Heart left ventricle (tissue), 16 donors: ENCODE results near the gene MAP1B. TPM values are rescaled to one million over a fixed set of nuclear protein-coding genes. Genes with fewer than 3 reads are reported as not detected.

Experiments used
- ATAC-seq, 4 donors: fragments of 200-7000 bp; cut with Tn5 transposase; one replicate each; pipeline ENCODE4 v1.9.1; 2020 to 2022; ENCODE audit warnings: moderate library complexity in 4 of 4, mild to moderate bottlenecking in 3 of 4, moderate number of reproducible peaks in 1 of 4
- DNase-seq, 5 donors: peaks; one replicate each; pipeline ENCODE4 v3.0.0-alpha.2; 2020
- H3K27ac ChIP-seq, 12 donors: fragments of 200-600 bp; sonication (generic) in 4 of 12; one replicate each; pipeline versions ENCODE4 v1.5.0 to v1.8.0; 2016 to 2022; ENCODE audit warnings: mild to moderate bottlenecking in 2 of 12
- H3K27me3 ChIP-seq, 9 donors: fragments of 200-600 bp; sonication (generic) in 2 of 9; one replicate each; pipeline versions ENCODE4 v1.5.1 to v1.8.0; 2016 to 2022; ENCODE audit warnings: mild to moderate bottlenecking in 3 of 9
- H3K36me3 ChIP-seq, 9 donors: fragments of 200-600 bp; sonication (generic) in 2 of 9; one replicate each; pipeline versions ENCODE4 v1.5.0 to v1.8.0; 2018 to 2022; ENCODE audit warnings: mild to moderate bottlenecking in 2 of 9
- H3K4me1 ChIP-seq, 12 donors: fragments of 200-600 bp; sonication (generic) in 4 of 12; one replicate each; pipeline versions ENCODE4 v1.5.0 to v1.8.0; 2016 to 2022; ENCODE audit warnings: mild to moderate bottlenecking in 3 of 12
- H3K4me3 ChIP-seq, 12 donors: fragments of 200-600 bp; sonication (generic) in 4 of 12; one replicate each; pipeline versions ENCODE4 v1.5.0 to v1.8.0; 2017 to 2022; ENCODE audit warnings: mild to moderate bottlenecking in 9 of 12, moderate library complexity in 4 of 12
- H3K9me3 ChIP-seq, 12 donors: fragments of 200-600 bp; sonication (generic) in 4 of 12; one replicate each; pipeline versions ENCODE4 v1.5.0 to v1.8.0; 2016 to 2022; ENCODE audit warnings: mild to moderate bottlenecking in 1 of 12
- POLR2A ChIP-seq, 2 donors: fragments of 450-650 bp; IDR thresholded peaks; one replicate each; pipeline ENCODE4 v1.6.1; 2017; ENCODE audit warnings: antibody characterized with exemption in 2 of 2, mild to moderate bottlenecking in 2 of 2, moderate library complexity in 2 of 2
- WGBS, 4 donors: extraction: QIAGEN DNeasy Blood & Tissue Kit in 2 of 4; methylation state at CpG; one replicate each; pipeline versions ENCODE4 v1.1.5 to v1.1.7; 2013 to 2018; 5-methylcytosine and 5-hydroxymethylcytosine counted together
- intact Hi-C, 10 donors: fragments of 100-400 bp; cut with DNase I; formaldehyde crosslinking; loops; one replicate each; pipeline versions ENCODE4 v1.11.1 to v1.14.2; 2022
- polyA plus RNA-seq, 2 donors: library from polyadenylated mRNA; stranded (reverse); fragments of 200-250 nt; gene quantifications; one replicate each; pipeline ENCODE4 v1.2.3, GENCODE V29; 2013
- total RNA-seq, 9 donors: library from RNA; depleted of rRNA in 2 of 9; stranded (reverse); fragments of >200 nt in 2 of 9; fragmentation: NEBNext Ultra II Directional in 3 of 9; extraction: Animal tissue kit (Norgen Biotek cat#: 25700) in 3 of 9; gene quantifications; one replicate each; pipeline versions ENCODE4 v1.1.0 to v1.2.4, GENCODE V29; 2016 to 2023
- TF ChIP-seq, protein P1 (sequence below), 12 donors: fragments of 200-600 bp; sonication (generic) in 4 of 12; IDR thresholded peaks; one replicate each; pipeline versions ENCODE4 v1.5.0 to v1.8.0; 2018 to 2022; ENCODE audit warnings: antibody characterized with exemption in 12 of 12, mild to moderate bottlenecking in 5 of 12
- donor health status: ischemic (EF 13 %, LVEDD 7.1; RV severe dilation, severe dysfunction).
- donor health status: healthy with polysubstance abuse.
- donor health status: DM: no; HTN: yes; CAD: no.
- donor health status: DM: no; HTN: no; CAD: no.
- donor health status: ischemic (EF 25% LVEDD 6.9; RV normal size, moderate dysfunction).
- donor health status: ischemic (EF 25% LVEDD 5.7; RV mildly dilated, moderate dysfunction).
- donor health status: healthy.
- donor health status: DM: yes; HTN: yes; CAD: no.
- donor health status: ischemic (EF 35%, LVEDD 5.7; RV mildly dilated, moderate dysfunction).
- donor health status: nonischemic (EF 11% LVEDD 7.7; RV severe dilation, severe dysfunction).
- donor health status: DM: yes; HTN: yes; CAD: no.
- donor health status: PGD.
- donor health status: ischemic (EF 29% LVEDD 5.4; RV normal size, mild dysfunction).
- donor health status: nonischemic (EF 23%, LVEDD 6.1; RV moderate dilation, normal function).

The MAP1B gene
- total and polyA plus RNA-seq, 11 donors: 10.1 to 603 (median 133) TPM

DNA sequence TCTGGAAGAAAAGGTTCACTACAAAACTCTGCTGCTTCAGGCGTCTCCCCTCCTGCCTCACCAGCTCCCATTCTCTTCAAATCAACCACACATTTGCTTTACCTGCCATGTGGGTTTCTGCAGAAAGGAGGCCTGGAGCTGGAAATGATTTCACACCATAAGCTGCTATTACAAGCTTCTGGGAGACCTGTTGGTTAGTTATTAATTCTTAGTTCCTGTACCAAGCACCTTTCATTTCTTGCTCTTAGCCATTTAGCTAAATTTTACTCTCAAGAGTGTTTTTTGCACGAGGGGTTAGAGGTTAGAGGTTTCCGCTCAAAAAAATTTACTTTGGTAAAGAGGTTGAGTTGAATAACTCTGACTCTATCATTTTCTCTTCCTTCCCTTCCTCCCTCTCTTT lies 70.3 kb downstream of the MAP1B start:
- intact Hi-C loops: no loop called here
- Histone ChIP-seq H3K9me3 (no peaks in the 10 kb centered on the region), H3K4me1 (peaks cover 0 to 13% (median 8%) of the 10 kb centered on the region in 12 donors), H3K36me3 (peaks cover 0 to 11% (median 0%) of the 10 kb centered on the region in 9 donors), H3K27ac (no peak overlapping the region), H3K27me3 (no peaks in the 10 kb centered on the region), H3K4me3 (no peak overlapping the region)
- TF ChIP-seq, protein P1, sequence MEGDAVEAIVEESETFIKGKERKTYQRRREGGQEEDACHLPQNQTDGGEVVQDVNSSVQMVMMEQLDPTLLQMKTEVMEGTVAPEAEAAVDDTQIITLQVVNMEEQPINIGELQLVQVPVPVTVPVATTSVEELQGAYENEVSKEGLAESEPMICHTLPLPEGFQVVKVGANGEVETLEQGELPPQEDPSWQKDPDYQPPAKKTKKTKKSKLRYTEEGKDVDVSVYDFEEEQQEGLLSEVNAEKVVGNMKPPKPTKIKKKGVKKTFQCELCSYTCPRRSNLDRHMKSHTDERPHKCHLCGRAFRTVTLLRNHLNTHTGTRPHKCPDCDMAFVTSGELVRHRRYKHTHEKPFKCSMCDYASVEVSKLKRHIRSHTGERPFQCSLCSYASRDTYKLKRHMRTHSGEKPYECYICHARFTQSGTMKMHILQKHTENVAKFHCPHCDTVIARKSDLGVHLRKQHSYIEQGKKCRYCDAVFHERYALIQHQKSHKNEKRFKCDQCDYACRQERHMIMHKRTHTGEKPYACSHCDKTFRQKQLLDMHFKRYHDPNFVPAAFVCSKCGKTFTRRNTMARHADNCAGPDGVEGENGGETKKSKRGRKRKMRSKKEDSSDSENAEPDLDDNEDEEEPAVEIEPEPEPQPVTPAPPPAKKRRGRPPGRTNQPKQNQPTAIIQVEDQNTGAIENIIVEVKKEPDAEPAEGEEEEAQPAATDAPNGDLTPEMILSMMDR (IDR thresholded peaks at IDR 0.05): no peak
- TF ChIP-seq POLR2A (IDR thresholded peaks at IDR 0.05): no peak
- 91 to 96% (median 95%) methylated on average over 3 of the region's 3 CpGs for WGBS, 4 donors
- DNase-seq (no peak), ATAC-seq (no peak)

- no peaks in the 10 kb centered on the region for H3K9me3 ChIP-seq
- H3K36me3 ChIP-seq: peaks cover 0 to 17% (median 6%) of the 10 kb centered on the region in 9 donors
- no peaks in the 10 kb centered on the region for H3K27me3 ChIP-seq
- DNase-seq: peak; percentile 57 to 74 (median 66)
- WGBS, 4 donors: 66 to 78% (median 74%) methylated on average over 27 to 29 of the region's 29 CpGs
- peak overlapping the region in 10 of 12 donors; percentile 29 to 73 (median 51) for H3K27ac ChIP-seq
- intact Hi-C loops: no loop called here
- peak overlapping the region in 8 of 12 donors; percentile 10 to 44 (median 26) for H3K4me3 ChIP-seq
- H3K4me1 ChIP-seq: peaks cover 0 to 13% (median 8%) of the 10 kb centered on the region in 12 donors
- TF ChIP-seq, protein P1 (IDR thresholded peaks at IDR 0.05): no peak
- no peak for TF ChIP-seq POLR2A (IDR thresholded peaks at IDR 0.05)
- ATAC-seq: peak; percentile 53 to 85 (median 66)
These were observed 71.9 kb downstream of the MAP1B start for GRCh38 chr5:72179028-72179815.

DNA sequence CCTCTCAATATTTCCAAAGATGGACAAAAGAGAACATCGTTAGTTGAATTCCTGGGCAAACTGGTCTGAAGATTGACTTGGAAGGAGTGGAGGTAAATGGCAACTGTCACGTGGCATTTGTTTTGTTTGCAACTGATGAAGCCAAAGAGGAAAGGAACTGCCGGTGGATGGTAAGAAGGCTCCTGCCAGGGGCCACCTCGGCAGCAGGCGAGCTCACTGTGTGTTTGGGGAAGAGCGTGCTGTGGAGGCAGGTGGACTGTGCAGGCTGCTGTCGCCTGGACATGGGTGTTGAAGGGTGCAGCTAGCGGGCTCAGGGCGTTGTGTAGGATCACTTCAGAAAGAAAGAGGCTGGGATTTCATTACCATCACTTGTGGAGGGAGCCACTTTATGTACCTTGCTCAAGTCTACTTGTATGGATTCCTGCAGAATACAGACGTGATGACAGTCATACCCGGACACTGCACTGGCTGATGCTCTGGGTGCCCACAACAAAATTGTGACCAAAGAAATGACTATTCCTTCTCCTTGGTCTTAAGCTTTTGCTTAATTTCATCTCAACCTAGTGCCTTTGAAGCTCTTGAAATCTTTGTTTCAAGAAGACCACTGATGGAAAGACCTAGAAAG lies 72.7 kb downstream of the MAP1B start:
- Histone ChIP-seq H3K27ac (peak overlapping the region in 8 of 12 donors; percentile 29 to 73 (median 51)), H3K9me3 (no peaks in the 10 kb centered on the region), H3K4me3 (peak overlapping the region in 7 of 12 donors; percentile 10 to 44 (median 28)), H3K4me1 (peaks cover 0 to 19% (median 8%) of the 10 kb centered on the region in 12 donors), H3K36me3 (peaks cover 0 to 24% (median 8%) of the 10 kb centered on the region in 9 donors), H3K27me3 (no peaks in the 10 kb centered on the region)
- 84 to 88% (median 86%) methylated on average over 11 of the region's 11 CpGs for WGBS, 4 donors
- intact Hi-C loops: loop anchor here in 1 of 10 donors (10.0 kb wide), 1 partner anchor 45 kb away; no protein-coding TSS in a partner anchor
- DNase-seq (no peak), ATAC-seq (no peak)
- TF ChIP-seq POLR2A (IDR thresholded peaks at IDR 0.05): no peak
- TF ChIP-seq, protein P1 (IDR thresholded peaks at IDR 0.05): no peak

- 60 to 88% (median 65%) methylated on average over 4 of the region's 4 CpGs for WGBS, 4 donors
- Histone ChIP-seq H3K27me3 (no peaks in the 10 kb centered on the region), H3K9me3 (no peaks in the 10 kb centered on the region), H3K36me3 (peaks cover 0 to 26% (median 8%) of the 10 kb centered on the region in 9 donors), H3K27ac (no peak overlapping the region), H3K4me1 (peaks cover 0 to 29% (median 16%) of the 10 kb centered on the region in 12 donors), H3K4me3 (no peak overlapping the region)
- no peak for DNase-seq
- intact Hi-C loops: loop anchor here in 1 of 10 donors (10.0 kb wide), 1 partner anchor 46 kb away; no protein-coding TSS in a partner anchor
- TF ChIP-seq, protein P1 (IDR thresholded peaks at IDR 0.05): no peak
- no peak for TF ChIP-seq POLR2A (IDR thresholded peaks at IDR 0.05)
- no peak for ATAC-seq
These were observed 73.7 kb downstream of the MAP1B start for GRCh38 chr5:72180925-72181324.
